GM12865 (cell line): ENCODE measurements around the gene DNAJA4.

Experiments used
- DNase-seq: peaks from one replicate; pipeline ENCODE4 v3.0.0; 2010; ENCODE audit warnings: low read depth
- H3K4me3 ChIP-seq: 2 replicates; pipeline ENCODE4 v1.5.1; 2011; ENCODE audit warnings: mild to moderate bottlenecking, low read depth, low read length, control low read depth
- TF ChIP-seq, protein P1 (sequence below): IDR thresholded peaks from 2 replicates; pipeline ENCODE4 v1.5.1; 2011; ENCODE audit warnings: low read length, control low read depth, low read depth, inconsistent platforms; ENCODE audit not compliant: insufficient read depth; ENCODE audit errors: missing control alignments

DNAJA4 gene

GRCh38 chr15:78324144-78324543 is 59.8 kb downstream of the DNAJA4 start:
- no peak overlapping the region for H3K4me3 ChIP-seq
- no peak for DNase-seq
- TF ChIP-seq, protein P1, sequence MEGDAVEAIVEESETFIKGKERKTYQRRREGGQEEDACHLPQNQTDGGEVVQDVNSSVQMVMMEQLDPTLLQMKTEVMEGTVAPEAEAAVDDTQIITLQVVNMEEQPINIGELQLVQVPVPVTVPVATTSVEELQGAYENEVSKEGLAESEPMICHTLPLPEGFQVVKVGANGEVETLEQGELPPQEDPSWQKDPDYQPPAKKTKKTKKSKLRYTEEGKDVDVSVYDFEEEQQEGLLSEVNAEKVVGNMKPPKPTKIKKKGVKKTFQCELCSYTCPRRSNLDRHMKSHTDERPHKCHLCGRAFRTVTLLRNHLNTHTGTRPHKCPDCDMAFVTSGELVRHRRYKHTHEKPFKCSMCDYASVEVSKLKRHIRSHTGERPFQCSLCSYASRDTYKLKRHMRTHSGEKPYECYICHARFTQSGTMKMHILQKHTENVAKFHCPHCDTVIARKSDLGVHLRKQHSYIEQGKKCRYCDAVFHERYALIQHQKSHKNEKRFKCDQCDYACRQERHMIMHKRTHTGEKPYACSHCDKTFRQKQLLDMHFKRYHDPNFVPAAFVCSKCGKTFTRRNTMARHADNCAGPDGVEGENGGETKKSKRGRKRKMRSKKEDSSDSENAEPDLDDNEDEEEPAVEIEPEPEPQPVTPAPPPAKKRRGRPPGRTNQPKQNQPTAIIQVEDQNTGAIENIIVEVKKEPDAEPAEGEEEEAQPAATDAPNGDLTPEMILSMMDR, result no peak

GRCh38 chr15:78325092-78325843 is 60.9 kb downstream of the DNAJA4 start:
- TF ChIP-seq, protein P1, result no peak
- H3K4me3 ChIP-seq, result no peak overlapping the region
- DNase-seq, result no peak

DNA sequence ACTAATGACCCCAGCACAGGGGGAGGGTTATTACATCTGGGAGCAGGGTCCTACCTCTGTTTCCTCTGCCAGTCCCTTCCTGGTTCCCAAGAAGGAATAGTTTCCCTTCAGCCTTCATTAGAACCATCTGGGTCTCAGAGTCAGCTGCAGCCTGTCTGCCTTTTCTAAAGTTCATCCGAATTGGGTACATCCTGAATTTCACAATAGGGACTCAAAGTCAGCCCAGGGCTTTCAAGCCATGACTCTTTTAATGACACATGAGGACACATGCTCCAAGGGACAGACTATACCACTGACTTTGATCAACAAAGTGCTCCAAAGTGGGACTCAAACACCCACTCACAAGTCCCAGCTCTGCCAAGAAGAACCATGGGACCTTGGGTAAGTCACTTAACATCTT is 63.1 kb downstream of the DNAJA4 start:
- no peak overlapping the region for H3K4me3 ChIP-seq
- TF ChIP-seq, protein P1, result no peak
- no peak for DNase-seq

DNA sequence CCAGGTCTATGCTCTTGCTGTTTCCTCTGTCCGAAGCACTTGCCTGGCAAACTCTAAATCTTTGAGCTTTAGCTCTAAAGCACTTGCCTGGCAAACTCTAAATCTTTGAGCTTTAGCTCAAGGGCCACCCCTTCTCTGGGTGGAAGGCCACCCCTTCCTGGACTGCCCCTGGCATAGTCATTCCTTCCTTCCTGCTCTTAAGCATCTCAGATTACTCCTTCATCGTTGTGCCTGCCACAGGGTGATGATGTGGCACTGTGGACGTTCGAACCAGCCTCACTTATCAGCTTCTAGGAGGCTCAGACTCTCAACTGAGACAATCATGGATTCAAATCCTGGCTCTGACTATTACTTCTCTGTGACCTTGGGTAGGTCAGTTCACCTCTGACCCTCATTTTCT is 65.3 kb downstream of the DNAJA4 start:
- no peak overlapping the region for H3K4me3 ChIP-seq
- no peak for DNase-seq
- TF ChIP-seq, protein P1, result no peak
